Measurements from ENCODE around the gene TMEM30B.
A peak's percentile ranks its signal among the peaks of the same experiment; 100 is the strongest.
"Not testable (repeated sequence)": the region's sequence is repeated elsewhere in the genome, so short reads cannot be mapped to it uniquely, and the experiment has no call there.

TMEM30B gene

GRCh38 chr14:61266891-61267740, 14.0 kb downstream of the TMEM30B start:
- DNase-seq (ENCODE audit: low spot score) (no peak), FAIRE-seq (peak; percentile 77)

GRCh38 chr14:61266436-61266835, 14.7 kb downstream of the TMEM30B start:
- FAIRE-seq (no peak), DNase-seq (ENCODE audit: low spot score) (no peak)

- peak; percentile 32 for FAIRE-seq
- no peak for DNase-seq (ENCODE audit: low spot score)
Observed at GRCh38 chr14:61264651-61265050, 16.5 kb downstream of the TMEM30B start.

GRCh38 chr14:61264010-61264571, 17.0 kb downstream of the TMEM30B start:
- DNase-seq (ENCODE audit: low spot score) (no peak), FAIRE-seq (no peak)

GRCh38 chr14:61262082-61262481, 19.1 kb downstream of the TMEM30B start:
- DNase-seq (ENCODE audit: low spot score) = no peak
- FAIRE-seq = no peak

- FAIRE-seq = peak; percentile 95
- DNase-seq (ENCODE audit: low spot score) = peak; percentile 74
Observed at GRCh38 chr14:61260939-61261776, 20.0 kb downstream of the TMEM30B start.

GRCh38 chr14:61258985-61259384, 22.2 kb downstream of the TMEM30B start:
- DNase-seq (ENCODE audit: low spot score) = no peak
- peak; percentile 96 for FAIRE-seq

GRCh38 chr14:61257469-61258057, 23.6 kb downstream of the TMEM30B start:
- FAIRE-seq (peak; percentile 90), DNase-seq (ENCODE audit: low spot score) (no peak)

GRCh38 chr14:61256826-61257468, 24.2 kb downstream of the TMEM30B start:
- FAIRE-seq = no peak
- no peak for DNase-seq (ENCODE audit: low spot score)

GRCh38 chr14:61255968-61256367, 25.2 kb downstream of the TMEM30B start:
- DNase-seq (ENCODE audit: low spot score) (no peak), FAIRE-seq (no peak)

GRCh38 chr14:61254808-61255526, 26.2 kb downstream of the TMEM30B start:
- no peak for DNase-seq (ENCODE audit: low spot score)
- FAIRE-seq = peak; percentile 63

GRCh38 chr14:61253064-61253738, 27.9 kb downstream of the TMEM30B start:
- FAIRE-seq (peak; percentile 74), DNase-seq (ENCODE audit: low spot score) (no peak)

- DNase-seq (ENCODE audit: low spot score) (peak; percentile 95), FAIRE-seq (peak; percentile 87)
Observed at GRCh38 chr14:61252369-61253063, 28.6 kb downstream of the TMEM30B start.

GRCh38 chr14:61250063-61250462, 31.1 kb downstream of the TMEM30B start:
- FAIRE-seq (no peak), DNase-seq (ENCODE audit: low spot score) (no peak)

- FAIRE-seq = peak; percentile 42
- no peak for DNase-seq (ENCODE audit: low spot score)
Observed at GRCh38 chr14:61247935-61248334, 33.2 kb downstream of the TMEM30B start.

- DNase-seq (ENCODE audit: low spot score) = no peak
- peak; percentile 44 for FAIRE-seq
Observed at GRCh38 chr14:61246721-61247120, 34.4 kb downstream of the TMEM30B start.

GRCh38 chr14:61244009-61244408, 37.1 kb downstream of the TMEM30B start:
- peak; percentile 76 for FAIRE-seq

GRCh38 chr14:61240206-61240605, 40.9 kb downstream of the TMEM30B start:
- DNase-seq (ENCODE audit: low spot score) (no peak), FAIRE-seq (peak; percentile 73)

More at GRCh38 chr14:61244009-61244408, 37.1 kb downstream of the TMEM30B start:
- no peak for DNase-seq (ENCODE audit: low spot score)

GRCh38 chr14:61239285-61239684, 41.9 kb downstream of the TMEM30B start:
- peak; percentile 89 for FAIRE-seq
- DNase-seq (ENCODE audit: low spot score) = not testable (repeated sequence)
